Astrocyte of the cerebellum (primary cell): ENCODE measurements around the gene ZBED6.
A peak's percentile ranks its signal among the peaks of the same experiment; 100 is the strongest.

Experiments used
- DNase-seq: peaks from one replicate; pipeline ENCODE4 v3.0.0-alpha.2; 2011; ENCODE audit warnings: low read depth
- H3K4me3 ChIP-seq: 2 replicates; pipeline ENCODE4 v1.5.1; 2011; ENCODE audit warnings: mild to moderate bottlenecking, low read depth, low read length, moderate library complexity
- CTCF ChIP-seq: IDR thresholded peaks from 2 replicates; pipeline ENCODE4 v1.5.1; 2012; ENCODE audit warnings: low read length, low read depth, moderate library complexity, mild to moderate bottlenecking; ENCODE audit errors: missing control alignments
- in situ Hi-C: cut with HindIII; loops from 2 replicates; pipeline ENCODE4 v1.10.0; 2017; ENCODE audit warnings: low sequenced_read_pairs

Gene ZBED6

GRCh38 chr1:203769505-203770343 lies 25.7 kb upstream of the ZBED6 start:
- H3K4me3 ChIP-seq: no peak overlapping the region
- peak; percentile 84 for DNase-seq
- no peak for TF ChIP-seq CTCF
- in situ Hi-C loops: no loop called here

GRCh38 chr1:203771901-203772301 lies 23.5 kb upstream of the ZBED6 start:
- H3K4me3 ChIP-seq: no peak overlapping the region
- DNase-seq: no peak
- in situ Hi-C loops: no loop called here
- TF ChIP-seq CTCF: no peak

DNA sequence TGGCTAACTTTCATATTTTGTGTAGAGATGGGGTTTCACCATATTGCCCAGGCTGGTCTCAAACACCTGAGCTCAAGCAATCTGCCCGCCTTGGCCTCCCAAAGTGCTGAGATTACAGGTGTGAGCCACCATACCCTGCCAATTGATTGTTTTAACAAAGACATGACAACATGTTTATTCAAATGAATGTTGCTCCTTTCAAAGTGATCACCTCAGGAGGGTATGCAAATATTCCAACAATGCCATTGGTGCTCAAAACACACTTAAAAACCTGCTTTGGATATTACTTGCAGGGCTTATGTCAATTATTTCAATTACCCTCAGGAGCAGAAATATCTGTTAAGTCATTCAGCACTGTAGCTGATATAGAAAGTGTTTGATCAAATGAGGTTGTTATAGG lies 22.6 kb upstream of the ZBED6 start:
- no peak for TF ChIP-seq CTCF
- in situ Hi-C loops: no loop called here
- no peak for DNase-seq
- H3K4me3 ChIP-seq: no peak overlapping the region

DNA sequence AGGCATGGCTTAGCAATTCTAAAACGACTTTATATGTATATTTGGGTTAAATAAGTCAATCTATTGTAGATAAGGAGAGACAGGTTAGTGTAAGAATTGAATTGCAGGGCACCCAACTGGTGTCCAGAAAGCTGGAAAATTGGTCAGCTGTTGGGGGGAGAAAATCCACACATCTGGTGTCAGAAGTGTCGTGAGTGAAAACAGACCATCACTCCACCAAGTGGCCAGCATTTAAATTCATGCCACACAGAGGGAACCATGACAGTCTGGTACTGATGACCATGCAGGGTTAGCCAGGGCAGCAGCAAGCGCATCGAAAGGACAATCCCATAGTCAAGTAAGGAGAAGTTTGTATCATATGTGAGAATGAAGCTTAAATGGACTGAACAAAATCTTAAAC lies 18.8 kb upstream of the ZBED6 start:
- DNase-seq: no peak
- in situ Hi-C loops: no loop called here
- TF ChIP-seq CTCF: no peak
- H3K4me3 ChIP-seq: no peak overlapping the region

DNA sequence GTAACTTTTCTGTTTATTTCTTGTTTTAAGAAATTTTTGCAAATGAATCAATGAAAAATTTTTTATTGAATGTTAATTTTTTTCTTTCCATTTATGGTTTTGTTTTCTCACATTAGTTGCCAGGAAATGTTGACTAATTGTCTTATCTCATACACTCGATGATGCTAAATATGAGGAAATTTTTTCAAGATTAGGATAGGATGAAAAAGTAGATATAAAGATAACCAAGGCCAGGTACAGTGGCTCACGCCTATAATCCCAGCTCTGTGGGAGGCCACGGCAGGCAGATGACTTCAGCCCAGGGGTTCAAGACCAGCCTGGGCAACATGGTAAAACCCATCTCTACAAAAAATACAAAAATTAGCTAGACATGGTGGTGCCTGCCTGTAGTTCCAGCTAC lies 17.8 kb upstream of the ZBED6 start:
- H3K4me3 ChIP-seq: no peak overlapping the region
- in situ Hi-C loops: no loop called here
- DNase-seq: no peak
- TF ChIP-seq CTCF: no peak

GRCh38 chr1:203778146-203778545 lies 17.3 kb upstream of the ZBED6 start:
- DNase-seq: no peak
- in situ Hi-C loops: no loop called here
- no peak overlapping the region for H3K4me3 ChIP-seq
- no peak for TF ChIP-seq CTCF
